Stimulated activated CD8-positive, alpha-beta memory T cell treated with anti-CD3 and anti-CD28 coated beads, Interleukin-15, amount 100 ng/mL, for 1 hour (primary cell): ENCODE results near the gene PRKAR1A.

Experiments used
- DNase-seq: peaks from one replicate; pipeline ENCODE4 v3.0.0-alpha.2; 2020; ENCODE audit warnings: low read depth

Gene PRKAR1A

DNA sequence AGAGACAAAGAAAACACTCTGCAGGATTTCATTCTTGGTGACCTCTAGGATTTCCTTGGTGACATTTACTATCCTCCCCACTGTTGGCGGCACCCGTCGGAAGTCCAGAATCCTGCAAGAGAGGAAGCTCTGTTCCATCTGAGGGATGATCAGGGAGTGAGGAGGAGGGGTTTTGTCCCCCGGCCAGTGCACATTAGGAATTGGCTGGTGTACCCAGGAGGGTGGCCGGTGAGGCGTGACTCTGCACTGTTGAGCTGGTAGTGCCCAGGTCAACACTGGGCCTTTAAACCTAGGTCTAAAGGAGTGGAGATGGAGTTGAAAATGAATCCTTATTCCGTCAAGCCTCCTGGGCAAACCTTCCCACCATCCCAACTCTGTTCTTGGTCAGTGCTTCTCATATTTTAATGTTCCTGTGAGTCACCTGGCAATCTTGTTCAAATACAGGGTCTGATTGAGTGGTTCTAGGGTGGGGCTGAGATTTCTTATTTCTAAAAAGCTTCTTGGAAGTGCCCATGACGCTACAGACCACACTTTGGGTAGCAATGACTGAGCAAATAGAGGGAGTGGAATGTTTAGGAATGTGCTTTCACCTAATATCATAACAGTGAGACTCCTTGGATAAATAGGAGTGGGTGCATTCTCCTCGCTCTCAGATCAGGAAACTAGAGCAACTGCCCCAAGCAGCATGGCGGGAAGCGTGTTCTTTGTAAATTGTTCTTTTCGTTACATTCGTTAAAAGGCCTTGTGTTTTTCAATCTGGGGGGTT lies 30.7 kb downstream of the PRKAR1A start:
- no peak for DNase-seq

DNA sequence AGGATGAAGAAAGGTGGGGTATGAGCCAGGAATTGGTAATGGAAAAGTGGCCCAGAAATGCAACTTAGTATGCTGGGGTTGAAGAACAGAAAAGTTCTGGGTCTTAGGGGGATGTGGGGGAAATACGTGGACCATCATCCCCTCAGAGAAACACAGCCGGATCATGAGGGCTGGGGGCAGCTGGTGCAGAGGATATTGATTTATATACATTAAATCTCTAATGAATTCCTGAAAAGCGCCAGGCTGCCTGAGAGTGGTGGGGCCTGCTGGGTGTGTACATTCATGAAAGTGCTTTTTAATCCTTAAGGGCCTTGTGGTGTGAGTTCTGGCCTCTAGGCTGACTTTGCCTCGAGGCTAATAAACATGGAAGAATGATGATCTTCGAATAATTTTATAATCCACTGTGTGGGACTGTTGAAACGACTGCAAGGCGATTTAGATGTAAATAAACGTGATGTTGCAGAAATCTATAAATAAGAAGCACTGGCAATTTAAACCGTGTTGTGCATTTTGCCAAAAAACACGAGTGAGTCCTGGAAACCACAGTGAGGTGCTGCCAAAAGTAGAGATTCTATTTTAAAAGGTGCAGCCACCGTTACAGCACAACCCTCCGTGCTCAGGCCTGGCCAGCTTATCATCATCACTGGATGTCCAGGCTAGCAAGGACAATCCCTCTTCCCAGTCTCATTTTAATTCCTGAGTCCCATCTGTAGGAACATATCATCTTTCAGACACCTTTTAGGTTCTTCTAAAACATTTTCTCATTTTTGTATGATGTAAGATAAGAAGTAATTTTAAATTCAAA lies 32.1 kb downstream of the PRKAR1A start:
- no peak for DNase-seq

DNA sequence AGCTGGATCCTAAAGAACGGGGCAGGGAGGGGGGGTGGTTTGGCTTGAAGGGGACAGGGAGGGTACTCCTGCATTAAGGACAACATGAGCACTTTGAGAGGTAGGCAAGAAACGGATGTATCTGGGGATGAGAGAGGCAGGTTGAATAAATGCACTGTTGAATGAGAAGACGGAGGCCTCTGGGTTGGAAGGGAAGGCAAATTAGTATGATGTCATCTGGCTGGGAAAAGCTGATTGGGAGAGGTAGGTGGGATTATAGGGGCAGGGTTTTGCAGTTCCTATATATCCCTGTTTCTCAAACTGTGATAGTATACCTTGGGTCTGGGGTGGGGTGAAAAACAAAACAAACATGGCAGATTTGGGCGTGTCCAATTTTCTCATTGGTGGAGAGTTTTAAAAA lies 44.3 kb downstream of the PRKAR1A start:
- no peak for DNase-seq

DNA sequence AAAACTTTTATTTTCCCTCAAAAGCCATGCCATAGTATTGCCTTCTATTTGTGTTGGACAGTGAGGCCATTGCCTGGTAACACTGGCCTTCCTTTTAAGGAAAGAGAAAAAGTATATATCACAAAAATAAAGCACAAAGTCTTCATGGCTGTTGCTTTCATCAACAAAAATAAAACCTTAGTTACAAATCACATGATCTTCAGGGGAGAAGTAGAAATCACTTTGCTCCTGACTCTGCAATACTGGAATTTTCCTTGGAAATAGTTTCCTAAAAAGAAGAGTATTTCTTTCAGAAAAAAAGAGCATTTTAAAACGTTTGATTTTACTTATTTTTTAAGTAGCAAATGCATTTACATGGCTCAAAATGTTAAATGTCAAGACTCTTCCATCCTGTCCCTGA lies 47.1 kb downstream of the PRKAR1A start:
- DNase-seq, result no peak

DNA sequence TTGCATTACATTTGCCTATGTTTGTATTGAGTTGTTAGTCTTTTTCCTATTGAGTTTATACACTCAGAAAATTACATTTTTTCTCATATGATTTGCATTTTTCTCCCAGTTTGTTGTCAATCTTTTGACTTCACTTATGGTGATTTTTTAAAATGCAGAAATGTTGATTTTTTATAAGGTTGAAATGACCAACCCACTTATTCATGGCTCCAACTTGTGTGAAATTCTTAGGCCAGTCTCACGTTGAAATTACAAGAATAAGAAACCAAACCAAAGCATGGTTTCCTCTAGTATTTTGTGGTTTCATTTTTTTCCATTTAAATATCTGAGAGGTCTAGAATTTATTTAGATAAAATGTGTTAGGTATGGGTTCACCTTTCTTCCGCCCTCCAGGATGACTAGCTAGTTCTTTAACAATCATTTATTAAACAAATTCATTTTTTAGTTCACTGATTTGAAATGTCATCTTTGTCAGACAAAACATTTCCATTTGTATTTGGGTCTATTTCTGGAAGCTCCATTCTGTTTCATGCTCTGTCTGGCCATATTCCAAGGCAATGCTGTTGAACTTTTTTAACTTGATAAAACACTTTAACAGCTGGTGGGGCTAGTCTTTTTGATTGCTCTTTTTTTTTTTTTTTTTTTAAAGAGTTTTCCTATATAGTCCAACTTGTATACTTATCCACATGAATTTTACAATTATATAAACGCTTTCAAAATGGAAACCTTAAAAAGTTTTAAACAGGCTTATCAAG lies 48.9 kb downstream of the PRKAR1A start:
- no peak for DNase-seq

DNA sequence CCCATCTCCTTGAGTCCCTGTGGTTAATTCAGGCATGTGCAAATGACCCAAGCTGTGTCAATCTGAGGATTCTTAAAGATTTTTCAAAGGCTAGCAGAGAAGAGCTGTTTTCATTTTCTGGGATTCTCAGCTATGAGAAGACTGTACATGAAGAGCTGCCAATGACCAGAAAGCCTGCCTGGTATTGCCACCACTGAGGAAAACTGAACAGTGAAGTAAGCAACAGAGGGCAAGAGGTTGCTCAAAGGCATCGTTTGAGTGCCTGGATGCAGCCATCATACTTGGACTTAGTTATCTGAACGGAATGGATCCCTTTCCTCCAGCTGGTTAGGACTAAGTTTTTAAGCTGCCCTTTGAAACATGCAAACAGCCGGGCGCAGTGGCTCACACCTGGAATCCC lies 50.5 kb downstream of the PRKAR1A start:
- no peak for DNase-seq

DNA sequence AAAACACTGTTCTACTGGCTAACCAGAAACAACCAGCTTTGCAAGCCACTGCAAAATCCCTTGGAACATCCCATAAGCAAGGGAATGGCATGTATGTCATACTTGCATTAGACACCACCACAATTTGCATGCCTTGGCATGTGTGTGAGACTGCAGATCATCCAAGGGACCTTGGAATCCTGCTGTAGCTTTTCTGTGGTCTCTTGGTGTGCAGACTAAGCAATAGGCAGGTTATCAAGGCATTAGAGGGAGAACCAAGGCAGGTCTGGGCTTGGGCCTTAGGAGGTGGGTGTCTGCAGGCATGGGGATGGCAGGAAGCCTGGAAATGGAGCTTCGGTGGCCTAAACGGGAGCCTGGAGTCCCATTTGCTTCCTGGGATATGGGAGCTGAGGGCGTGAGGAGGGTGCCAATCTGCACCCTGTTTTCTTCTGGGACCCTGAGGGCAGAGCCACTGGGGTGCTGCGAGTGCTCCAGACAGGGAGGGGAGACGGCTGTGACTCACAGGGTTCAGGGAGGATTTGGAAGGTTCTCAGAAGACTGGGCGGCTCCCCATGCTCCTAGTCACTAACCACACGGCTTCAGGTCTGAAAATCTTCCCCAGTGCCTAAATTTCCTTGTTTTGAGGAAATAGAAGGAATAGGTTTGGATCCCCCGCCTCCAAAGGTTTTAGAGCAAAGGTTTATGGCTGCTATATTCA lies 52.3 kb downstream of the PRKAR1A start:
- DNase-seq, result no peak

DNA sequence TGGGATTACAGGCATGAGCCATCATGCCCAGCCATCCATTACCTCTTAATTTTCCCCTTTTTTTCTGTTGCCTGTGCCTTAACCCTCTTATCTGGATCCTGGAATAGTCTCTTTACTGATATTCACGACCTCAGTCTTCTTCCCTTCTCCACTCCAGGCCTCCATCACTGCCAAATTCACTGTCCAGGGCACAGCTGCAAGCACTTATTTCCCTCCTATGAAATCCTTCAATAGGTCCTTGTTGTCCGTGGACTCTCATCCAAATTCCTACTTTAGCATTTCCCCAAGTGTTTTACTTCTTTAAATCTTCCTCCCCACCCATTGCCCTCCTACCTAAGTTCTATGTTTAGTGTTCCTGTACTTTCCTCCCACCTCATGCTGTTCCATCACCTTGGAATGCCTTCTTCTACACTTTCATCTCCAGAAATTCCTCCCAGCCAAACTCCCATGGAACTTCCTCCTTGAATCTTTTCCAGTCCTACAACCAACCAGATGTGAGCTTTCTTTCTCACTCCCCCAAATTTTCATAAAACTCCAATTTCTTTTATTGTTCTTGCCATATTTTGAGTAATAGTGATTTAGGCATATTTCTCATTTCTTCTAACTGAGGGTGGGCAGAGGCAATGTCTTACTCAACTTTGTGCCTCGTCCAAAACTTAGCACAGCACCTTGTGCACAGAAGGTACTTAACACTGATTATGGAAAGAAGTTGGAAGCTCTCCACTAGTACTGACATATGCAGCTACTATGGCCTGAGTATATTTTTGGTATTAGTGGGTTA lies 53.6 kb downstream of the PRKAR1A start:
- DNase-seq, result no peak

DNA sequence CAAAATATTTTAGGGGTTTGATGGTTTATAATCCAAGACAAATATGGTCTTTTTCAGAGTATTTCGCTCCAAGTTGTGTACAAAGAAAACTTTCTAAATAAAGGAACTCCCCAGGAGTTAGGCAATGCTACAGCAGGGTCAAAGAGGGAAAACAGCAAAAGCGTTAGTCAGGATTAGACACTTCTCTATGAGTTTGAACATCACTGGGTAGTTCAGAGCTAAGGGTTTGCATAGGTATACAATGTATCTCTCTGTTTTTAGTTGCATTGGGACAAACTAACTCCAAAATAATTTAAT lies 54.2 kb downstream of the PRKAR1A start:
- DNase-seq, result no peak

DNA sequence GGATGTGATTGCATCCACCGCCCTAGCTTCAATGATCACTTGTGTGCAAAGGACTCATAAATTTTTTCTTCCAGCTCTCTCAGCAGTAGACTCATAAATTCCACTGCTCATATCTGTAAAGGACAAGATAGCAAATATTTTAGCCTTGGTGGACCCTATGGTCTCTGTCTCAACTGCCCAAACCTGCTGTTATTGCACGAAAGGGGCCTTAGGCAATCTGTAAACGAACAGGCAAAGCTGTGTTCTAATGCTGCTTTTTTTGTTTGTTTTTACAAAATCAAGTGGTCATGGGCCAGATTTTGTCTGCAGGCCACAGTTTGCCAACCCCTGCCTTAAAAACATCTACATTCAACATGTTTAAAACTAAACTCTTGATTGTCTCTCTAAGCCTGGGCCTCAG lies 54.8 kb downstream of the PRKAR1A start:
- no peak for DNase-seq

DNA sequence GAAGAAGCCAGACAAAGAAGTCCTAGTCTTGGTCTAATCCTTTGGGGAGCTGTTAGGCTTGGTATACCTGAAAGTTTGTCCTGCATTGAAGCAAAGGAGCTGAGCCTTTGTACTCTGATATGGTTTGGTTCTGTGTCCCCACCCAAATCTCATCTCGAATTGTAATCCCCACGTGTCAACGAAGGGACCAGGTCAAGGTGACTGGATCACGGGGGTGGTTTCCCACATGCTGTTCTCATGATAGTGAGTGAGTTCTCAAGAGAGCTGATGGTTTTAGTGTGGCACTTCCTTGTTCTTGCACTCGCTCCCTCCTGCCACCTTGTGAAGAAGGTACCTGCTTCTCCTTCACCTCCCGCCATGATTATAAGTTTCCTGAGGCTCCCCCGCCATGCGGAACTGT lies 55.4 kb downstream of the PRKAR1A start:
- DNase-seq, result no peak

DNA sequence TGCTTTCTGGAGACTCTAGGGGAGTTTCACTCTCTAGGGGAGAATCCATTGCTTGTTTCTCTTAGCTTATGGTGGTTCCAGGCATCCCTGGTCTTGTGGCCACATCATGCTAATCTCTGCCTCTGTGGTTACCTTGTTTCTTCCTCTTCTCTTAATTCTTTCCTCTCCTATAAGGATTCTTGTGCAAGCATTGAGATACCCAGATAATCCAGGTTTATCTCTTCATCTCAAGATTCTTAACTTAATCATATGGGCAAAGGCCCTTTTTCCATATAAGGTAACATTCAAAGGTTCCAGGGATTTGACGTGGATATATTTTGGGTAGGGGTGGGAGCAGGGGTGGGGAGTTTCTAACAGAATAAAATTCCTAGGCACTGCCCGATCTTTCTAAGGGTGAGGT lies 56.4 kb downstream of the PRKAR1A start:
- no peak for DNase-seq

DNA sequence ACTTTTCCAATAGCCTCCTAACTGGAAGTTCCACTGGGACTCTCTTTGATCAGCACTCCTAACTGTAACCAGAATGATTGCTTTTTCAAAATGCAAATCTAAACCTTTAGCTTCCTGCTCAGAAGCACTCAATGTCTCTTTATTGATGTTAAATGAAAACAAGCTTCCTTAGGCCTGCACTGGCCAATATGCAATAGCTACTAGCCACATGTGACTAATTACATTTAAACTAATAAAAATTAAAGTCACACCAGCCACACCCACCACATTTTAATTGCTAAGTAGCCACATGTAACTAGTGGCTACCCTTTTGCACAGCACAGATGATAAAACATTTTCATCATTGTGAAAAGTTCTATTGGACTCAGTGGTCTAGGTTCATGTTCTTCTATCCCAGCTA lies 57.1 kb downstream of the PRKAR1A start:
- DNase-seq, result no peak

DNA sequence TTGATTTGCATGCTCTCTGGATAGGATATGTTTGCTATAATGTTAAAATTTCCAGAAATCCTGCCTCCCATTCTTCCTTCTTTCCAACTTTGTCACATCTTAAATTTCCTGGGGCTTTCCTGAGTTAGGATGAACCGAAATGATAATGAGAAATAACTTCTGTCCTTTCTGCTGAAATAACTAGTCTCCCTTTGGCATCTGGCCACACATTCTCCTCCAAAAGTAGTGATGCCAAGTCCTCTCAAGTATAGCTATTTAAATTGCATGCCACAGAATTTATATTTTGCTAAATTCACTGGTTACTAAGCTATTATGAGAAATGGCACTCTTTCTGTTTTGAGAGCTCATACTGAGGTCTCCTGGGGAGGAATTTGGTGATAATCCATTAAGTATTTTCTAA lies 58.3 kb downstream of the PRKAR1A start:
- DNase-seq, result no peak

DNA sequence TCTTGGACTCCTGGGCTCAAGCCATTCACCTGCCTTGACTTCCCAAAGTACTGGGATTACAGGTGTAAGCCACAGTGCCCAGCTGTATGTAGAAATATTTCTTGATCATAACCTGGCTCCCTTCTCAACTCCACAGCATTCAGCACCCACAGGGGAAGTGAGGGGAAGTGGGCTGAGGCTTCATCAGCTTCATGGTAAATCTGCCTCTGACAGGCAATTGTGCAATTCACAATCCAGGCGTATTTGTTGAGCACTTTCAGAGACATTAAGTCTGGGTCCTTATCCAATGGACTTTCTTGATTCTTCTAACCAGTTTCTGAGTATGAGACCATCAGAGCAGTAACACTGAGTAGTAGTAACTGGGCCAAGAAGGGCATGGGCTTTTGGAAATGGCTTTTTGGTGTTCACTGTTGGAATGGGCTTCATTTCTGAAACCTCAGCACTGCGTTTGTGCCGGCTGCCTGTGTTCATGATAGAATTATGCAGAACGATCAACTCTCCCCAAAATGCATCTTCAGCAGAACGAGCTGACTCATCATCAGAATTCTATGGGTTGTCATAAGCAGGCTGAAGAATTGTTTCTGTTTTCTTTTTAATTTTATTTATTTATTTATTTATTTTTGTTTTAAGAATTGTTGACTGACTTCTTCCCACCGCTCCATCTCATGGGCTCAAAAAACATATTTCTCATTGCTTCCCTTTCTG lies 60.1 kb downstream of the PRKAR1A start:
- no peak for DNase-seq

DNA sequence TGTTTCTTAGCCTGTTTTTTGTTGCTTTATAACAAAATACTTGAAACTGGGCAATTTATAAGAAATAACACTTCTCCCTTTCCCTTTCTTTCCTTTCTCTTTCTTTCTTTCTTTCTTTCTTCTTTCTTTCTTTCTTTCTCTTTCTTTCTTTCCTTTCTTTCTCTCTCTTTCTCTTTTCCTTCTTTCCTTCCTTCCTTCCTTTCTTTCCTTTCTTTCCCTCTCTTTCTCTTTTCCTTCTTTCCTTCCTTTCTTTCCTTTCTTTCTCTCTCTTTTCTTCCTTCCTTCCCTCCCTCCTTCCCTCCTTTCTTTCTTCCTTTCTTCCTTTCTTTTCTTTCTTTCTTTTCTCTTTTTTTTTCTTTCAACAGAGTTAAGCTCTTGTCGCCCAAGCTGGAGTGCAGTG lies 61.1 kb downstream of the PRKAR1A start:
- no peak for DNase-seq

DNA sequence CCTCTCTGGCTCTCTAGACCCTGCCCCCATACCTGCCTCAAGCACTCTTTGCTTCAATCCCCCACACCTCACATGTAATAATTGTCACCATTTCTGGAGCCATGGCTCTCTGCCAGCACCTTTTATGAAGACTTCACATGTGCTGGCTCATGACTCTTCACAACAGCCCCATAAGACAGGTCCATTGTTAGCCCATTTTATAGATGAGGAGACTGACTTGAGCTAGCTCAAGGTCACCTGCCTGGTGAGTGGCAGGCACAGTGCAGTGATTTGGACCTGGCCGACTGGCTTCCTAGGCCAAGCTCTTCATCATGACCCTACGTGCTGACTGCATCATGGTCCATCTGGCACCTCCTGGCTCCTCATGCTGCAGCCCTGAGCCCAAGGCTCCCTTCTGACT lies 63.9 kb downstream of the PRKAR1A start:
- no peak for DNase-seq

DNA sequence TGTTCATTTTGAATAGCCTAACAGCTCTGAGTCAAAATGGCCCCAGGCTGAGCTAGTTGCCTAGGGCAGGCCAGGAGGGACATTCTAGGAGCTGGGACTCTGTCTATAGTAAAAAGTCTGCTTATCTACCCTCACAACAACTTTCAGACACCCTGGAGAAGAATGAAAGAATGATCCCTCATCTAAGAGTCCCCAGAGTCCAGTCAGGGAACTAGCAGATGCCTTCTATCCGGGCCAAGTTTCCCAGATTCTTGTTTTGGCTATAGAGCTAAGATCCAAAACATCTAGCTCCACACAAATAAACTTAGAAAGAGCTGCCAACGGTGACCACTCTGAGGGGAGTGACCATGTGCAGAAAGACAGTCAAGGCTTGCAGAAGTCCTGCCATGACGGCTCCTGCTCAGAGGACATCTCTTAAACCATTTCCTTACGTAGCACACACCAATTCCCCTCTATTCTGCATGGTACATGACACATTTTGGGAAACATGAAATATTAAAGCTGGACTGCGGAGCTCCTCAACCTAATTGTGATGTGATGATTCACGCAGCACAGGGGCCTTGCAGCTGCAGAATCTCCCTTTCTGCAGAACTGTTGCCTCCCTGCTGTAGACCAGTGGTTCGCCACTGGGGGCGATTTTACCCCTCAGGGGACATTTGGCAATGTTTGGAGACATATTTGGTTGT lies 64.7 kb downstream of the PRKAR1A start:
- DNase-seq, result no peak

DNA sequence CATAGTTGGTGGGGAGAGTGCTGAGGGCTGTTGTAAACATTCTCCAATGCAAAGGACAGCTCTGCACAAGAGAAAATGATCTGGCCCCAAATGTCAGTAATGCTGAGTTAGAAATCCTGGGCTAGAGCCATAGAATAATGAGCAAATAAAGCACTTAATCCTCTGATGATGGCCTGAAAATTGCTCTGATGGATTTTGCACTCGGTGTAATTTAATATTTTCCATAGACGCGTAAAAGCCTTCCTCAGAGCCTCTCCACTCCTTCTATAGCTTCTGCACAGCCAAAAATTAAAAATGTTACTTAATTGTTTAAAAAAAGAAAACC lies 65.2 kb downstream of the PRKAR1A start:
- DNase-seq, result no peak

DNA sequence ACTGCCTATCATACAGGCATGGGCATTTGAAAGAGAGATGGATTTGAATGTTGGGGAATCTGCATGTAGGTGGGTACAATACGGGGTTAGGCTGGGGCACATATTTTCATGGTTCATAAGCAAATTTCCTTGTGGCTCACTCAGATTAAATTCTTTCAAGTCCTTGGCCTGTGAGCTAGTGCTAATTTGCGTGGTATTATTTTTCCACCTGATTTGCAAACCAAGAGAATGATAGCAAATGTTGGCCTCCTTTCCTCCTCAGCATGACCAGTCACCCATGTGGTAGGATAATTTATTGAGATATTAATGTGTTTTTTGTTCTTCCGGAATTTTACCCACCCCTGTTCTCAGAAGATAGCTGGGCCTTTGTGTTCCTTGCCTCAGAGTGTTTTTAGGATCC lies 66.0 kb downstream of the PRKAR1A start:
- no peak for DNase-seq
